NCI-H446 treated with DMSO at 0.1 percent for 48 hours (cell line): Measurements from ENCODE around the gene SLC7A14.

ENCODE experiments used
- DNase-seq: peaks from one replicate; lab custom pipeline; 2025; lab: John Stamatoyannopoulos, UW

The SLC7A14 gene

DNA sequence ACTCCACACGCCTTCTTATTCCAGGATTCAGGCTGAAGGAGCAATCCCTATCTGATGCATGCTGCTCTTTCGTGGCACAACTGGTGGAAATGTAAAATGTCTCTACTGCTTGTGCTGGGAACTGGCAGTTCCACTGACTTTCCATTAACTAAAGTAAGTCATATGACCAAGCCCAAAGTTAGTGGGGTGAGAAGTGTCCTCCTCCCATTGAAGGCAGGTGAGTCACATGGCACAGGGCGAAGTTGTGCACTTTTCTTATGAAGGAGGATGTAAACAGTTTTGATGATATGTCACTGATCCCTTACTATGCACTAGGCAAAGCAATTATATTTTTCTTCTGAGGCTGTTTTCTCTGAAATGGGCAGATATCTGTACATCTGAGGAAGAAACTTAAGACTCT lies 51.6 kb downstream of the SLC7A14 start:
- no peak for DNase-seq

DNA sequence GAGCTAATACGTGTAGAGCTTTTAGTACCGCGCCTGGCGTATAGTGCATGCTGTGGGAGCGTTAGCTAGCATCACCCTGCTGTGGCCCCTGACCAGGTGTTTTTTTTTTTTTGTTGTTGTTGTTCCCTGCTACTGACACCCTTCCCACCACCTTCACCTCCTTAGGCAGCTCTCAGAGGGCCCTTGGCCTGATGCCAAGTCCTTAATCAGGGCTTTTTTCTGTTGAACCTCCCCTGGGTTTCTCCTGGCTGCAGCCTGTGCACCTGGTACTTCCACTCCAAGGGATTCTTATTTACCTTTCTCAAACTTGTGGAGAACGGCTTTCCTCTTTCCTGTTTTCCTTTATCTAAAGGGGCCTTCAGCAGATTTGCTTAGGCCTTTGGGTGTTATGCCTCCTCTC lies 53.3 kb downstream of the SLC7A14 start:
- DNase-seq, result no peak

GRCh38 chr3:170531657-170532335 lies 54.1 kb downstream of the SLC7A14 start:
- no peak for DNase-seq

DNA sequence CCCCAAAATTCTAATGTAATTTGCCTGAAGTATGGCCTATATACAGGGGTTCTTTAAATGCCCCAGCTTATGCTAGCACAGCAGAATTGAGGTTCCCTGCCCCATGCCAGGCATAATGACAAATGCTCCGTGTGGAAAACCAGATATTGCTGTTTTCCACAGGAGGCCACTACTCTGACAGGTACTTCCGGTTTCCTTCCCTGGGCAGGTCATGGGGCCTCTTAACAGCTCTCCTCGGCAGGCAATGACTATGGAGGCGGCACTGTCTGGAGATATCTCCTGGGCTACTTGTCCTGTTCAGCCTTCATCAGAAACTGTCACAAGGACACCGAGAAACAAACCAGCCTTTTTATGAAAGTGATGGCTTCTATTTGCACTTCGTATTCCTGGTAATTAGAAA lies 54.8 kb downstream of the SLC7A14 start:
- DNase-seq, result no peak

DNA sequence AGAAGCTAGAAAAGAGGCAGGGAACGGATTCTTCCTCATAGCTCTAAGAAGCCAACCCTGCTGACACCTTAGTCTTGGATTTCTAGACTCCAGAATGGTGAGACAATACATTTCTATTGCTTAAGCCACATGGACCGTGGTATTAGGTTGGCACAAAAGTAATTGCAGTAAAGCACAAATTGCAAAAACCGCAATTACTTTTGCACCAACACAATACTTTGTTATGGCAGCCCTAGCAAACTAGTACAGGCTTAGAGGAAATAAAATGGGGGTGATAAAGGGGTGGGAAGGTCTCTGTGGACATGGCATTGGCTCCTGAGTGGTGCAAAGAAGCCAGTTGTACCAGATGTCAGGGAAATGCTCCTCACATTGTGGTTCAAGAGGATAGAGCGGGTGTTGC lies 56.0 kb downstream of the SLC7A14 start:
- no peak for DNase-seq

DNA sequence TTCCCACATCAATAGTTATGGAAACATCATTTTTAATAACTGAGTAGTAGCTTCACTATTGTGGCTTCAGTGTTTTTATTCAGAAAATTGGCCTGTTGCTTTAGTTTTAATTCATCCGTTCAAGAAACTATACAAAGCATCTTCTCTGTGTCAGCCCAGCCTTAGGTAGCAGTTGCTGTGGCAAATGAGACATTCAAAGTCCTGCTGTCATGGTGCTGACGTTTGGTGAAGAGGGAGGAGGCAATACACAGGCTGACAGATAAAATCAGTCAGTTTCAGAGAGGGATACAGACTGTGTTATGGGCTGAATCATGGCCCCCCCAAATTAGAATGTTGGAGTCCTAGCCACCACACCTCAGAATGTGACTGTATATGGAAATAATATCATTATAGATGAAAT lies 56.5 kb downstream of the SLC7A14 start:
- DNase-seq, result peak; percentile 16

GRCh38 chr3:170528726-170529125 lies 57.1 kb downstream of the SLC7A14 start:
- DNase-seq, result peak; percentile 60

- peak; percentile 96 for DNase-seq
Observed at GRCh38 chr3:170524073-170524472, 61.8 kb downstream of the SLC7A14 start.

- no peak for DNase-seq
Observed at GRCh38 chr3:170523248-170523647, 62.6 kb downstream of the SLC7A14 start.

DNA sequence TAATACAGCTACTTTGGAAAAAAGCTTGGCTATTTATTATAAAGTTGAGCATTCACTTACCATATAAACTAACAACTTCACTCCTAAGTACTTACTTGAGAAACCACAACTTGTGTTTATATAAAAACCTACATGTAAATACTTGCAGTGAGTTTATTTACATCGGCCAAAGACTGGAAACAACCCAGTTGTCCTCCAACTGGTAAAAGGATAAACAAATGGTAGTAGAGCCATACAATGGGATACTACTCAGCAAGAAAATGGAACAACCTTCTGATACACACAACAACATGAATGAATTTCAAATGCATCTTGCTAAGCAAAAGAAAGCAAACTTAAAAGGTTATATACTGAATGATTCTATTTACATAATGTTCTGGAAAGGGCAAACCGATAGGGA lies 63.7 kb downstream of the SLC7A14 start:
- no peak for DNase-seq

DNA sequence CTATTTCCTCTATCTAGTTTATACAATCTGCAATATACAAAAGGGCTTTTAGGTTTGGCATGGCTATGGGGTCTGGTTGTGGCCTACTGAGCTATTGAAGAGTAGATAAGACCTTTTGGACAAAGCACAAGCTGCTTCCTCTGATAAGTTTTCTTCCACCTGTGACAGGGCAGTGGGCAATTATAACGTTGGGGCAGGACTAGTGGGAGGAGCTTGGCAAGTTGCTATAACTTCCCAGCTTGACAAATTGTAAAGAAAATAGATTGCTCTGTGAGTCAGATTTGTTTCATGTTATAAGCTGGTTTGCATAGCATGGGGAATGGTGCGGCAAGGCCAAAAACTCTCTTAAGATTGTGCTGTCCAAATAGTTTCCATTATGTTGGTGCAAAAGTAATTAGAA lies 64.9 kb downstream of the SLC7A14 start:
- DNase-seq, result peak; percentile 72

- peak; percentile 33 for DNase-seq
Observed at GRCh38 chr3:170517242-170517945, 68.5 kb downstream of the SLC7A14 start.

GRCh38 chr3:170513642-170514041 lies 72.2 kb downstream of the SLC7A14 start:
- no peak for DNase-seq

DNA sequence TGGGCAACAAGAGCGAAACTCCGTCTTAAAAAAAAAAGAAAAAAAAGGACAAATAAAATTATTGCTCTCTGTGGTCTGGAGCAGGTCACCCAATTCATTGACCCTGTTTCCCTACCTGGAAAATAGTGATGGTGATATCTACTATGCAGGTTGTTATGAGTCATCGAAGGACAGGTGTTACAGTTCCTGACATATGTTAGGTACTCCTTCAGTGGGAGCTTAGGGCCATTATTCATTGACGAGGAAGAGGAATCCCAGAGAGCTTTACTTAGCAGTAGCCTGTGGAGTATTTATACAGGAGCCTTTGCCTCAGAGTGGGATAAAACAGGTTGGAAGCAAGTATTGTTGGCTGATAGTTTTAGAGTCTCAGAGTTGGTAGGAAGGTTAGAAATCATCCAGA lies 74.5 kb downstream of the SLC7A14 start:
- DNase-seq, result no peak

GRCh38 chr3:170508839-170509238 lies 77.0 kb downstream of the SLC7A14 start:
- DNase-seq, result no peak

DNA sequence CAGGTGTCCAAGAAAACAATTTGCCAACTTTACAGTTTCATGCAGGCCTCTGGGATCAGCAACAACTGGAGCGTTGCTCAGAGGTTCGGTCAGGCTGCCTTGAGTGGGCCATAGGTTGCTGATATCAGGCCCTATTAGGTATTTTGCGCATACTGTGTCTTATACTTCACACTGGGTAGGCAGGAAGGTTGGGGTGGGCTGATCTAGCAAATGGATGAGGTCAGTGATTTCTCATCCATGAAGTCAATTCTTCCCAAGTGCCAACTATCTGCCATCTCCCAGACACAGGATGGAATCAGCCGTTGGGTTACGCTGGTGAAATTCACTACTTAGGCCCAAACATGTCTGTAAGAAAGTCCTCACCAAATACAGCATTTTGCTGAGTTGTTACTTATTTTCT lies 77.6 kb downstream of the SLC7A14 start:
- DNase-seq, result no peak

DNA sequence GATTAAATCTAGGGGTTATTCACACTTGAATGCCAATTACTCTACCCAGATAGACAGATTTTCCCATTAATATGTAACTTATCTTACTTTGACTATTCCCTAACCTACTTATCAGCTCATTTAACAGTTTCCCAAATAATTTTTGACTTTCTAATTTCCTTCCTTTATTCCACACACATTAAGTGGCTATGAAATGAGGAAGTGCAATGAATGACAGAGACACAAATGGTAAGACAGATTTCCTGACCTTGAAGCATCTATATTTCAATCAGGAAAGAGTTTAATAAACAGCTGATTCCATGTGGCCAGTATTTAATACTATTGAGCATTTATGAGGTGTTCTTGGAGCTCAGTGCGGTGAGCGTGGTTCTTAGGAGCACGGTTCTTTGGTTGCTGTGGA lies 78.8 kb downstream of the SLC7A14 start:
- no peak for DNase-seq

GRCh38 chr3:170506556-170506955 lies 79.3 kb downstream of the SLC7A14 start:
- no peak for DNase-seq

DNA sequence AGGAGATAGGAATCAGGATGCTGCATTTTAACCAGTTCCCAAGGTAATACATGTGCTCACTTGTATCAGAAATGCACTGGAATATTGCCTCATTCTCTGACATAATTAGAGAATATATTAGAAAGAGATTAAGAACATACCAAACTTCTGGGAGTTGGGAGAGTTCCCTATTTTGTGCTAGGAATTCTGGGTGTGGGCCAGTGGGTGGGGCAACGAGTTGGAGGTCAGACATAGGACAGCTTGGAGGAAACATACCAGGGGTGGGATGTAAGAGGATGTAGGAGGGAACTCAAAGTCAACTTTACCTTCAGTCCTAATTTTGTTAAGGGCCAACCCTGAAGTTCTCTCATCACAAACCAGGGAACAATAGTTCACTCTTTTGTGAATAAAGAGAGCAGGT lies 83.6 kb downstream of the SLC7A14 start:
- DNase-seq, result no peak

DNA sequence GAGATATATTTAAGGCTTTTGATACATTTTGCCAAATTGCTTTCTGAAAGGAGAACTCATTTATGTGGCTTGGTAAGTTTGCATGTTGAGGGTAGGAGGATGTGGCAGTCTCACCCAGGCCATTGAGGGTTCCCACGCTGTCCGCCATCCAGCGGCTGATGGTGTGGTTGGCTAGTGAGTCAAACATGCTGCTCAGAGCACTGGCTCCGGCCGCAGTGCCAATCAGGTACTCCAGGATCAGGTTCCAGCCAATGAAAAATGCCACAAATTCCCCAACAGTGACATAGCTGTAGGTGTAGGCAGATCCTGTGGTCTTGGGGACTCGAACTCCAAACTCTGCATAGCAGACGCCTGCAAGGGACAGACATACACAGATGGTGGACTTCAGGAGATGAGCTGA lies 84.9 kb downstream of the SLC7A14 start:
- no peak for DNase-seq

DNA sequence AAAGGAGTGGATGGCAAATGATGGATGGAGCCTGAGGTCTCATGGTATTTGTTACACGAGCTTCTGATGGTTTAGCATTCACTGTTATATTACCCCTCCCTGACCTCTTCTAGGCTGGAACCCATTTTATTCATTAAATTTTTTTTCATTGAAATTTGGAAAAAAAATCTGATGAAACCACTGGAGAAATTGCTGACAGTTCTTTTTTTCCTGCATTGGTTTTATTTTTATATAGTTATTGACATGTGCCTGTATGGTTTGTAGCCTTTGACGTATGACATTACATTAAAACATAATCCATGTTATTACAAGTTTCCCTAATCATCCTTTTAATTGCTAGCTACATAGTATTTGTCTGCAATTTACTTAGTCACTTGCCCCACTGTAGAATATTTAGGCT lies 85.4 kb downstream of the SLC7A14 start:
- no peak for DNase-seq

- DNase-seq, result no peak
Observed at GRCh38 chr3:170499562-170500156, 86.2 kb downstream of the SLC7A14 start.
